Stomach (tissue), 9 donors: ENCODE data around the gene TBC1D4. TPM values are rescaled to one million over a fixed set of nuclear protein-coding genes. Genes with fewer than 3 reads are reported as not detected.

Experiments
- DNase-seq, 2 donors: peaks; one replicate each; pipeline versions ENCODE4 v3.0.0 to v3.0.0-alpha.2; 2013 to 2019
- H3K27ac ChIP-seq, 5 donors: fragments of 200-600 bp in 4 of 5; sonication (generic) in 4 of 5; one replicate each; pipeline ENCODE4 v1.5.1; 2013 to 2019; ENCODE audit warnings: mild to moderate bottlenecking in 1 of 5, moderate library complexity in 1 of 5
- H3K27me3 ChIP-seq, 3 donors: fragments of 200-600 bp; sonication (generic); one replicate each; pipeline ENCODE4 v1.5.1; 2017 to 2019; ENCODE audit warnings: mixed run types in 1 of 3
- H3K36me3 ChIP-seq, 4 donors: fragments of 200-600 bp; sonication (generic); 1 replicate in 3 of 4; 2 replicates in 1 of 4; pipeline ENCODE4 v1.5.1; 2016 to 2019
- H3K4me1 ChIP-seq, 4 donors: fragments of 200-600 bp; sonication (generic); one replicate each; pipeline ENCODE4 v1.5.1; 2016 to 2019
- H3K4me3 ChIP-seq, 4 donors: fragments of 200-600 bp; sonication (generic) in 3 of 4; one replicate each; pipeline ENCODE4 v1.5.1; 2016 to 2019; ENCODE audit warnings: mild to moderate bottlenecking in 1 of 4
- H3K9me3 ChIP-seq, 4 donors: fragments of 200-600 bp; sonication (generic); one replicate each; pipeline ENCODE4 v1.5.1; 2016 to 2019
- CTCF ChIP-seq, 7 experiments: fragments of 450-650 bp in 4 of 7; fragments of 200-600 bp in 3 of 7; sonication (generic) in 3 of 7; IDR thresholded peaks; one replicate each; pipeline ENCODE4 v1.5.1; 2016 to 2019; ENCODE audit warnings: antibody characterized with exemption in 7 of 7, control low read depth in 2 of 7, mild to moderate bottlenecking in 1 of 7
- EP300 ChIP-seq: sonication (generic); formaldehyde crosslinking; IDR thresholded peaks from one replicate; pipeline ENCODE4 v1.6.1; 2017; ENCODE audit warnings: antibody characterized with exemption
- POLR2A ChIP-seq, 4 donors: fragments of 450-650 bp; IDR thresholded peaks; one replicate each; pipeline ENCODE4 v1.6.1; 2016; ENCODE audit warnings: antibody characterized with exemption in 4 of 4, control low read depth in 2 of 4, mild to moderate bottlenecking in 1 of 4, moderate library complexity in 1 of 4
- POLR2AphosphoS5 ChIP-seq, 3 donors: sonication (generic); formaldehyde crosslinking; IDR thresholded peaks; one replicate each; pipeline ENCODE4 v1.6.1; 2016; ENCODE audit warnings: antibody characterized with exemption in 3 of 3
- WGBS, 5 donors: extraction: QIAGEN DNeasy Blood & Tissue Kit in 3 of 5; methylation state at CpG; one replicate each; pipeline versions ENCODE4 v1.1.5 to v1.1.7; 2013 to 2018; 5-methylcytosine and 5-hydroxymethylcytosine counted together
- intact Hi-C: fragments of 100-400 bp; cut with DNase I; formaldehyde crosslinking; loops from one replicate; pipeline ENCODE4 v1.15.1; 2023; ENCODE audit warnings: low total_unique reads
- polyA plus RNA-seq, 3 donors: library from polyadenylated mRNA; stranded (reverse); fragments of 200-250 nt; gene quantifications; one replicate each; pipeline ENCODE4 v1.2.3, GENCODE V29; 2013
- total RNA-seq, 5 donors: library from RNA; depleted of rRNA; stranded (reverse); fragments of >200 nt; gene quantifications; one replicate each; pipeline versions ENCODE4 v1.1.0 to v1.2.3, GENCODE V29; 2014 to 2016
- donor health status: healthy with polysubstance abuse.
- donor health status: Bipolar disorder and iron deficiency.
- donor health status: healthy.

Gene TBC1D4
- total and polyA plus RNA-seq, 8 donors, result 4.9 to 47.8 (median 27.3) TPM

GRCh38 chr13:75398072-75398471 lies 83.9 kb downstream of the TBC1D4 start:
- peaks cover 0 to 26% (median 0%) of the 10 kb centered on the region in 4 donors for H3K4me1 ChIP-seq
- TF ChIP-seq POLR2A (IDR thresholded peaks at IDR 0.05) (no peak), POLR2AphosphoS5 (IDR thresholded peaks at IDR 0.05) (no peak), EP300 (no peak), CTCF (IDR thresholded peaks at IDR 0.05) (no peak)
- WGBS, 5 donors, result 85 to 93% (median 89%) methylated on average over 6 of the region's 6 CpGs
- DNase-seq, result no peak
- no peak overlapping the region for H3K27ac ChIP-seq
- H3K4me3 ChIP-seq, result no peak overlapping the region
- H3K9me3 ChIP-seq, result peaks cover 0 to 12% (median 8%) of the 10 kb centered on the region in 4 donors
- intact Hi-C loops, result no loop called here
- H3K27me3 ChIP-seq, result no peaks in the 10 kb centered on the region
- no peaks in the 10 kb centered on the region for H3K36me3 ChIP-seq

GRCh38 chr13:75395901-75396300 lies 86.1 kb downstream of the TBC1D4 start:
- Histone ChIP-seq H3K4me1 (peaks cover 0 to 13% (median 0%) of the 10 kb centered on the region in 4 donors), H3K36me3 (no peaks in the 10 kb centered on the region), H3K4me3 (no peak overlapping the region), H3K9me3 (peaks cover 0 to 12% (median 8%) of the 10 kb centered on the region in 4 donors), H3K27me3 (no peaks in the 10 kb centered on the region), H3K27ac (no peak overlapping the region)
- DNase-seq, result no peak
- intact Hi-C loops, result no loop called here
- TF ChIP-seq POLR2AphosphoS5 (IDR thresholded peaks at IDR 0.05) (no peak), EP300 (no peak), POLR2A (IDR thresholded peaks at IDR 0.05) (no peak), CTCF (IDR thresholded peaks at IDR 0.05) (no peak)
- WGBS, 5 donors, result 29 to 59% (median 41%) methylated on average over 4 of the region's 4 CpGs

- H3K4me1 ChIP-seq, result peaks cover 0 to 11% (median 0%) of the 10 kb centered on the region in 4 donors
- 37 to 53% (median 39%) methylated on average over 5 of the region's 5 CpGs for WGBS, 5 donors
- no peak for TF ChIP-seq POLR2AphosphoS5 (IDR thresholded peaks at IDR 0.05)
- no peak for TF ChIP-seq POLR2A (IDR thresholded peaks at IDR 0.05)
- no peak for TF ChIP-seq CTCF (IDR thresholded peaks at IDR 0.05)
- TF ChIP-seq EP300, result no peak
- H3K36me3 ChIP-seq, result no peaks in the 10 kb centered on the region
- peak in 1 of 2 donors; percentile 46 for DNase-seq
- H3K27ac ChIP-seq, result no peak overlapping the region
- no peak overlapping the region for H3K4me3 ChIP-seq
- no peaks in the 10 kb centered on the region for H3K27me3 ChIP-seq
- H3K9me3 ChIP-seq, result peaks cover 0 to 12% (median 8%) of the 10 kb centered on the region in 4 donors
- intact Hi-C loops, result no loop called here
These were observed 86.9 kb downstream of the TBC1D4 start for GRCh38 chr13:75395066-75395465.

- no peak for DNase-seq
- Histone ChIP-seq H3K27ac (no peak overlapping the region), H3K4me3 (no peak overlapping the region), H3K36me3 (no peaks in the 10 kb centered on the region), H3K27me3 (no peaks in the 10 kb centered on the region), H3K9me3 (peaks cover 0 to 3% (median 2%) of the 10 kb centered on the region in 4 donors), H3K4me1 (peaks cover 0 to 11% (median 0%) of the 10 kb centered on the region in 4 donors)
- 59 to 67% (median 61%) methylated on average over 5 of the region's 5 CpGs for WGBS, 5 donors
- TF ChIP-seq POLR2A (IDR thresholded peaks at IDR 0.05), result no peak
- intact Hi-C loops, result no loop called here
These were observed 88.0 kb downstream of the TBC1D4 start for GRCh38 chr13:75393839-75394520.
